HepG2 (cell line): Measurements from ENCODE around the gene ZFYVE26.

Experiments used
- CEBPG ChIP-seq: IDR thresholded peaks from 2 replicates; pipeline ENCODE4 v1.6.1; 2016
- CTCF ChIP-seq: sonication (generic); formaldehyde crosslinking; IDR thresholded peaks from 2 replicates; pipeline ENCODE4 v1.5.0; 2020; ENCODE audit warnings: mild to moderate bottlenecking, missing genetic modification reagents, moderate library complexity
- ZNF572 ChIP-seq: sonication (generic); formaldehyde crosslinking; IDR thresholded peaks from 2 replicates; pipeline ENCODE4 v1.5.1; 2020; ENCODE audit warnings: mild to moderate bottlenecking, missing genetic modification reagents

GRCh38 chr14:67778792-67779191 is 37.6 kb downstream of the ZFYVE26 start:
- TF ChIP-seq CEBPG, result no peak
- TF ChIP-seq CTCF (CRISPR knock-in tag), result no peak
- TF ChIP-seq ZNF572 (CRISPR knock-in tag), result no peak
